ENCODE measurements around the gene ME2.
"Not testable (repeated sequence)": the region's sequence is repeated elsewhere in the genome, so short reads cannot be mapped to it uniquely, and the experiment has no call there.

The ME2 gene

DNA sequence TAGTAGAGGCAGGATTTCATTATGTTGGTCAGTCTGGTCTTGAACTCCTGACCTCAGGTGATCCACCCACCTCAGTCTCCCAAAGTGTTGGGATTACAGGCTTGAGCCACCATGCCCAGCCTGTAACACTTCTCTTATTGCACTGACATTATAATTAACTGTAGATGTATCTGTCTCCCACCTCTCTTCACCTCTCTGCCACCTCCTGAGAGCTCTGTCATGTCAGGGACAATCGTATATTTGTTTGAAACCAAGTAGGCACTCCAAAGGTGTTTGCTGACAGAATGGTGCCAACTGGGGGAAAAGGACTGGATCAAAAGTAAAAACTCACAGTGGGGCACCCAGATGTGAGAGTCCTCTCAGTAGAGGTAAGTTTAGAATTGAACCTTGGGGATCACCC lies 17.3 kb upstream of the ME2 start:
- no peak for DNase-seq (ENCODE audit: low read depth)

DNA sequence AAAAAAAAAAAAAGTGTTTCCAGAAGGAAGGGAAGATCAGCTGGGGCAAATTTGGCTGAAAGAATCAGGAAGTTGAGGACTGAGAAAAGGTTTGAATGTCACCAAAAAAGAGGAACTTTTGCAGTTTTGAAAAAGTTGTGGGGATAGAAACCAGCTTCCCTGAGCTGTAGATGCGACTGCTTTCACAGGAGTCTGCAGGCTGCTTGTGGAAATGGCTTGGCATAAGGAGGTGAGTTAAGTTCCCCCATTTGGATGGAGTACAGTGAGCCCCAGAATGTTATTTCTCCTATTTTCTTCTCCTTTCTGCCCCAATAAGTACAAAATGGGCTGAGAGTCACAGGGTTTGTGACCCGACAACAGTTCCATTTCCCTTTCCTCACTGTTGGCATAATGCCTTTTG lies 16.5 kb upstream of the ME2 start:
- no peak for DNase-seq (ENCODE audit: low read depth)

DNA sequence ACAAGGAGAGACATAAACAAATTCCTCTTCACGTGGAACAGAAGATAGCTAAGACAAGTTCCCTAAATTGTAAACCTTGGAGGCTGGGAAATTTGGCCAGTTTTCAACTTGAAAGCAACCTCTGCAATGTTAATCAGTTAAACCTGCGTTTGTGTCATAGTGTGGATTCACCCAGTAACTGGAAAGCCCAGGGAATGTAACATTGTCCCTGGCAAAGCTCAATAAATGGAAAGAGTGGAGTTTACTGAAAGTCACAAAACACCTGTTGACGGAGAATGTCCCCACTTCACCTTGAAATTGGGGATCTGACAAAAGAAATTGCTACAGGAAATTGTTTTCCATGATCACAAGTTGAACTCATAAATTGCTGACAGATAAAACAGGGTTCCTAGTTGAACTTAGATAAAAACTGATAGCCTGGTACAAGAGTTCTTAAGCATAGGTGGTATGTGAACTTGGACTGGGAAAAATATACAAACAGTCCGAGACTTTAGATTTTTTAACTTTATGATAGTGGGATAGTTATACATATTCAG lies 15.0 kb upstream of the ME2 start:
- DNase-seq (ENCODE audit: low read depth): no peak

DNA sequence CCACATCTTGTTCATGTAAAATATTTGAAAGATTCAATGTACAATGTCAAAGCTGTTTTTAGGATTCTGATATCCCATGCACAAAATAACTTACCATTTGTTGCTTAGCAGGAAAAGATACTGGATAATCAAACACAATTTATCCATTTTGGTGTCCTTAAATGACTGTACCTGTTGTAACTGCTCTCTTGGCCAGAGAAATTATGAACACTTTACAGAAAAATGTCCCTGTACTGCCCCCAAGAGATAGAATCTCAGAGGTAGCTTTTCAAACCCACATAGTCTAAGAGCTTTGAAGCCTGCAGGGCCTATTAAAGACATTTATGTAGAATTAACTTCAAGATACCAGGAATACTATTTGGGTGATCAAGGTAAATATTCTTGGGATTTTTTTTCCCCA lies 12.2 kb upstream of the ME2 start:
- no peak for DNase-seq (ENCODE audit: low read depth)

DNA sequence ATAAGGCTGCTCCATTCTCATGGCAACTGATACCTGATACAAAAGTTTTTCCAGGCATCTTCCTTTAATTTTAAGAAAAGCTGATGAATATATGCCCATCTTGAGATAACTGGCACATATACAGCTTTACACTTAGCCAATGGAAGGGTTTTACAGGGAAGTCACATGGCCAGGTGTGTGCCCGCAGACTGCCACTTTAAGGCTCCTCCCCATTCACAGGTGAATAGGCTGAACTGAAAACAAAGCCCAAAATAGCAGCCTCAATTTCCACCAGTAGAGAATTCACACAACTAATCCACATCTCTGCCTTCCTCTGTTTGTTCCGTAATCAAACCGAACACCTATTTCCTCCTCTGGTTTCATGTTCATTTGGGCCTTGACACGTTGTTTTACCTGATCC lies 9.8 kb upstream of the ME2 start:
- DNase-seq (ENCODE audit: low read depth): no peak

DNA sequence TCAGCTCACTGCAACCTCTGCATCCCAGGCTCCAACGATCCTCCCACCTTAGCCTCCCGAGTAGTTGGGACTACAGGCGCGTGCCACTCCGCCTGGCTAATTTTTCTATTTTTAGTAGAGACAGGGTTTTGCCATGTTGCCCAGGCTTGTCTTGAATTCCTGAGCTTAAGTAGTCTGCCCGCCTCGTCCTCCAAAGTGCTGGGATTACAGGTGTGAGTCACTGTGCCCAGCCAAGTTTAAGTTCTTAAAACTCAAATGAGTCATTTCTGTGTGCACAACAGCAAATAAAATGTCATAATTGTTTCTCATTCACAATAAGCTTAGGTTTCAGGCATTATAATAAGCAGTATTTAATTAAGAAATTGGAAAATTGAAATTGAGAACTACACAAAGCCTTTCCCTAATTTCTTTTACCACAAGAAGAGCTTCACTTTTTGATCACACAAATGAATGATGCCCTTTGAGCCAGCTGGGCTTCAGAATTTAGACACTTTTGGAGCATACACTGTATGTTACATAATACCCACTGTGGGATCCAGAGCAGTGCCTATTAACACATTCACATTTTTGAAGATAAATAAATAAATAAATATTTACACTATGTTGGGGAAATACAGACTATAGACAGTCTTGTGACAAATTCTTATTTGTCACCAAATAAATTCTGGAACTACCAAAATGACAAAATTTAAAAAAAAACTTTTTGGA lies 8.6 kb upstream of the ME2 start:
- no peak for DNase-seq (ENCODE audit: low read depth)

DNA sequence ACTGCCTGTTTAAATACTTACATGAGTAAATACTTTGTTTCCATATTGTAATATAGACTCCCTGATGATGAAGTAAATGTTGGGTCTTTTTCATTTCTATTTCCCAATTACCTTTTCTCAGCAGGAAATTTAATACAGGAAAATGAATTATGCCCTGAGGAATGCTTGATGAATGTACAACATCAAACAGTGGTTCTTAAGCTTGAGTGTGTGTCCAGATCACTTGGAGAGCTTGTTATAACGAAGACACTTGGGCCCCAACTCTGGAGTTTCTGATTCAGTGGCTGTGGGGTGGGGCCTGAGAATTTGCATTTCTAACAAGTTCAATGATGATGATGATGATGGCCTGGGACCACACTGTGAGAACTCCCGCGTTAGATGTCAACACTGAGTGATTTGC lies 7.1 kb upstream of the ME2 start:
- DNase-seq (ENCODE audit: low read depth): no peak

DNA sequence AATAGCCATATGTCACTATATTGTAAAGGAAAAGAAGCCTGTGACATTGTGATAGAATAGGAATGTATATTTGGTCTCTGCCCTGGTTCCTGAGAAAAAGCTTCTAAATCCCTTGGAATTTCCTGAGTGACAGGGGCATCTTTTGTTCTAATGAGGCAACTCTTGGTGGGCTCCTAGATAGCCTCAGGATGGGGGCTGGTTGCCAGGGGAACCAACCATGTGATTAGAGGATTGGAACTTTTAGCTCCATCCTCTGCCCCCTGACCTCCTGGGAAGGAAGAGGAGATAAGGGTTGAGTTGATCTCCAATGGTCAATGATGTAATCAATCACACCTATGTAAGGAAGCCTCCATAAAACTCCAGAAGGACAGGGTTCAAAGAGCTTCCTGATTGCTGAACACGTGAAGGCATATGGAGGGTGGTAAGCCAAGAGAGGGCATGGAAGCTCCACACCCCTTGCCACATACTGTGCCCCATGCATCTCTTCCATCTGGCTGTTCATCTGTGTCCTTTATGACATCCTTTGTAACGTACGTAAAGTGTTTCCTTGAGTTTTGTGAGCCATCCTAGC lies 2.9 kb upstream of the ME2 start:
- DNase-seq (ENCODE audit: low read depth): no peak

DNA sequence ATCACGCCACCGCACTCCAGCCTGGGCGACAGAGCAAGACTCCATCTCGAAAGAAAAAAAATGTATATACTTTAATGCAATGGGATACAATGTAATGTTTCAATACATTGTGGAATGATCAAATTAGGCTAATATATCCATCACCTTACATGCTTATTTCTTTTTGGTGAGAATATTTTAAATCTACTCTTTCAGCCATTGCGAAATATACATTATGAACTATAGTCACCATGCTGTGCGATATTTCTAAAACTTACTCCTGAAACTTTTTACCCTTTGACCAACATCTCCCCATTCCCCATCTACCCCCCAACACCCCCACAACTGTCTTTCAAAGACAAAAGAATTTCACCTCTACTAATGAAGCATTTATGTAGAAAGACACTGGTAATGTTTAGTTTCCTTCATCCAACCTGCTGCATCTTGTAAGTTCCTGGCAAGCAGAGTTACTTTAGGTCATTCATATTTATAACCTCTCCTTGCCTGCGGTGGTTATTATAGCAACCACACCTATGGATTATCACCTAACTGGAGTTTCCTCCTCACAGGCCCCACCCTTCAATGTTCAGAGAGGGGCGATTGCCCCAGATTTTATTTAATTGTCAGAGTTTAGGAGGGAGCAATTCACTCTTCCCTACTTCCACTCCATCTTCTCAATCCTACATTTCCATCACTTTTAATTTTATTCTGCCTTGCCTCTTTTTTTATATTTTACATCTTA lies 1.2 kb upstream of the ME2 start:
- no peak for DNase-seq (ENCODE audit: low read depth)

DNA sequence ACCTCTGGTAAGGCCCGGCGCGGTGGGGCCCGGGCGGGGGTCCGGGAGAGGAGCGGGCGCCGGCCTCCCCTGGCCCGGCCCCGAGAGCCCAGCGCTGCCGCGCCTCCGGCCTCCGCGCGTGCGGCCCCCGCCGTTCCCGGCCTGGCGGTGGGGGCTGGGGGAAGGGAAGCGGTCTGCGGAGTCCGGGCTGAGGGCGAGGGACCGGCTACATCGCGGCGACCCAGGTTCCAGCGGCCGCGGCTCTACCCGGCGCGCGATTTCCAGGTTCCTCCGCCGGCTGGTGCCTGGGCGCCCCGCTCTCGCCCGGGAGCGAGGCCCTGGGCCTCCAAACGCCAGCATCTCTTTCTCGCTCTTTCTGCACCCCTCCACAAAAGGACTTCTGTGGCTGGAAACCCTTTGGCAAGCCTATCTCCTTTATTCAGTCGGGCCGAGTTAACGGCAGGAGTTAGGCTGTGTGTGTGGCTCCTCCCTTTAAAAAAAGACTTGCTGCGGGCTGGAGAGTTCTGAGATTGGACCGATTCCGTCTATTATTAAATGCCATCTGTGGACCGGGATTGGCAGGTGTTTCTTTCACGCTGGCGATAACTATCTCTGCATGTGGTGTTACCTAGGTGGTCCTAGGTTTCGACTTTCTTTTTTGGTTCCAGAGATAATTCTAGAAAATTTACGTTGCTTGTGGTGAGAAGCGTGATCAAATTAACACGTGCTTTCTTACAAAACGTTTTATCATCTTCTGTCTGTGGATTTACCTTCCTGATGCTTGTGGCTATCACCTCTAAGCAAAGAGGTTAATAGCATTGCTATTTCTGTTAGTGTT lies 592 bp downstream of the ME2 start:
- no peak for DNase-seq (ENCODE audit: low read depth)

DNA sequence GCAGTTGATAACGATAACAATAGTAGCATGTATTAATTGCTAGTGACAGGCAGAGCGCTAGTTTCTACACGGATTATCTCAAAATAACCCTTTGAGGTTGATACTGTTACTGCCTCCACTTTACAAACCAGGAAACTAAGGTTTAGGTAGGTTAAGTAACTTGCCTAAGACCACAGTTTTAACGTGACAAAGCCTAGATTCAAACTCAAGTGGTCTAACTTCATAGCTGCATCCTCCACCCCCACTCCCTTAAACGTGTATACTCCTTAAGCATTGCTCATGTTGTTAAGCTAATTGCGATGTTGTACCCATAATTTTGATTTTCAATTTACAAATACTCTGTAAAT lies 1.2 kb downstream of the ME2 start:
- no peak for DNase-seq (ENCODE audit: low read depth)

DNA sequence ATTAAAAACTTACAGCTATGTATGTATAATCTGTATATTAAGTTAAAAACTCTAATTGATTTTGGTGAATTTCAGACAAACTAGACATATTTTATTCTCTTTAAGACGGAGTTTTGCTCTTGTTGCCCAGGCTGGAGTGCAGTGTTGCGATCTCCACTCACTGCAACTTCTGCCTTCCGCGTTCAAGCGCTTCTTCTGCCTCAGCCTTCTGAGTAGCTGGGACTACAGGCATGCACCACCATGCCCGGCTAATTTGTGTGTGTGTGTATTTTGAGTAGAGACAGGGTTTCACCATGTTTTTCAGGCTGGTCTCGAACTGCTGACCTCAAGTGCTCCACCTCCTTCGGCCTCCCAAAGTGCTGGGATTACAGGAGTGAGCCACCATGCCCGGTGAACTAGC lies 2.0 kb downstream of the ME2 start:
- DNase-seq (ENCODE audit: low read depth): not testable (repeated sequence)

DNA sequence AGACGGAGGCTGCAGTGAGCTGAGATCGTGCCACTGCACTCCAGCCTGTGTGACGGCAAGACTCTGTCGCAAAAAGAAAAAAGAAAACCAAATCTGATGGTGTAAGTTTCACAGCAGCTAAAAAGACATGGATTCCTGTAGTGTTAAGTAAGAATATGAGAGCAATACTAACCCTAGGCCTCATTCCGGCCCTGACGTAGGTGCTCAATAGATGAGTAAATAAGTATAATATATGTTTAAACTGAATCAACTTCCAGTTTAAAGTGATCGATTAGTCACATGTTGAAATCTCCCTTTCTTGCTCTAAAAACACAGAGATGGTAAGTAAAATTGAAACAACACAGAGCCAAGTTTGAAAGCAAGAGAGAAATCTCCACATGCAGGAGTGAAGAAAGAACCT lies 8.0 kb downstream of the ME2 start:
- DNase-seq (ENCODE audit: low read depth): no peak

DNA sequence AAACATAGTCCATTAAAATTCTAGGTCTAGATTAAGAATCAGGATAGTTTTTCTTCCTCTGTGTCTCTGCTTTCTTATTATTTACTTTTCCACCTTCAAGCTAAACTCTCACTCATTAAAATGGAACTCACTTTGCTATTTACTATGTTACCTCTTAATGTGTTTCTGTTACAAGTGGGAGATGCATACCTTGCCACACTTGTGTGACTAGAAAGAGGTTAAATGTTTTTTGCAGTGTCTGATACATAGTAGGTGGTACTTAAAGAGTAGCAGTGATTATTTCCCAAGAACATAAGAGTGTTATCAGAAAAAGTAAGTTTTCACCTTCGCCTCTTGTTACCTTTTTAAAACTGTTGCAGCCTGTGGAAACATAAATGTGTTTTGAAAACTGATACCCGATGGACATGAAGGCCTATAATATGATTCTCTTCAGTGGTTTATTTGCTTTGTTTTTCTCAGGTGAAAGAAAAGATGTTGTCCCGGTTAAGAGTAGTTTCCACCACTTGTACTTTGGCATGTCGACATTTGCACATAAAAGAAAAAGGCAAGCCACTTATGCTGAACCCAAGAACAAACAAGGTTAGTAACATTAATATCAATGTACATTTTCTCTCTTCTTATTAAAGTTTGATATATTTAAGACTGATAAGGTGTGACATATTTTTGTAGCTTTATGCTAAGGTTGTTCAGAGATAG lies 16.6 kb downstream of the ME2 start:
- no peak for DNase-seq (ENCODE audit: low read depth)

DNA sequence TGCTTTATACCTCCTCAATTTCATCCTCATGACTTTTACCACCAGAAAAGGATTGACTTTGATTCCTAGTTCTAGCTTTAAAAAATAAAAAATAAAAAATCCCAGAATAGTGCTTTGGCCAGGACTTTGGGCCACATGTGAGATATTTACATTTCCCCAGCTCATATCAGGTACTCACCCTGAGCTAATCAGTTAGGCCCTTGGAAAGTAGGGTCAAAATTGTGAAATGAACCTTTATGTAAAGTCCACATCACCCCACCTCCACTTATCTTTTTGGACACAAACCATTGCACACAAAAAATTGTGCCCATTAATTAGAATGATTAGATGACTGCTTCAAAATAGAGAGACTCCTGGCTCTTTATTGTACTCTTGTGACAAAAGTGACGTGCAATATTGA lies 17.2 kb downstream of the ME2 start:
- DNase-seq (ENCODE audit: low read depth): no peak

DNA sequence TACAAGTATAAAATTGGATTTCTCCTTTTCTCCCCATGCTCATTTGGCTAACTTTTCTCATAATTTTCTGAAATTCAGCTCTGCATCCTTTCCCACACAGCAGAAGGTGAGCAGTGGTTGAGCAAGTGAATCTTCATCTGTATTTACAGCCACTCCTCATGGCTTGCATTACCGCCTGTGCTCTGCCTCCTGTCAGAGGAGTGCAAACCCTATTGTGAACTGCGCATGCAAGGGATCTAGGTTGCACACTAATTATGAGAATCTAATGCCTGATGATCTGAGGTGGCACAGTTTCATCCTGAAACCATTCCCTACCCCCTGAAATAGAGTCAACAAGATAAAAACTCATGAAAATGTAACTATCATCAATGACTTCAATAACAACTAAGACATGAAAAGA lies 20.0 kb downstream of the ME2 start:
- DNase-seq (ENCODE audit: low read depth): no peak

DNA sequence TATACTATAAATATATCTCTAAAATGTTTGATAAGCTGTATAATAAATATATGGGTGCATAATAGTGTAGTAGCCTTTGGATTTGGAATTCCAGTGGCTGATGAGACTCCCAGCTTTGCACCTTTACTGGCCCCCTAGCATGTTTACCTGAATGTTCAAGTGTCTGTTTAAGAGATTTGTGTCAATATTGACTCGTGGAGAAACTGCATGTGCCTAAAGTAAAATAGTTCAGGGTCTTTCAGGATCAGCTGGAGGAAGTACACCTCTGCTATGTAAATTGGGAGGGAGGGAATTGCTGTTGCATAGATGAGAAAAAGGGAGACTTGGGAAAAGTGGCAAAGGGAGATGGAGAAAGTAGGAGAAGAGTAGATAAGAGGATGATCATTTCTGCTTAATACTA lies 23.9 kb downstream of the ME2 start:
- no peak for DNase-seq (ENCODE audit: low read depth)

DNA sequence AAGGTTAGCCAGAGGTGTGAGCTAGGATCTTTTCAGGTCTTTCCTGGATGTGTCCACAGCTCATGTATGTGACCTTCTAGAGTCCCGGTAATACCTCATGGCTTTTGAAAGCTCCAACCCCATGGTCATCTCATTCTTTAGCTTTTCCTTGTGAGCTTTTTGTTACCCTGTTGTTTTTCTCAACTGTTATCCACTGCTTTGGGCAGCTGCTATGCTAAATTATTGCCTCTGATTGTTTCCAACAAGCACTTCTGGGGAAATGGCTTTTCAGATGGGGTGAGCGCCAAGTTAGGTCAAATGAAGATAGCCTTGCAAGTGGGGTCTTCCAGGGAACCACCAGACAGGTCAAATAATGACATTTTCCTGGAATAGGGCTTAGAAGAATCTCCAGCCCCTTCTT lies 27.9 kb downstream of the ME2 start:
- no peak for DNase-seq (ENCODE audit: low read depth)

DNA sequence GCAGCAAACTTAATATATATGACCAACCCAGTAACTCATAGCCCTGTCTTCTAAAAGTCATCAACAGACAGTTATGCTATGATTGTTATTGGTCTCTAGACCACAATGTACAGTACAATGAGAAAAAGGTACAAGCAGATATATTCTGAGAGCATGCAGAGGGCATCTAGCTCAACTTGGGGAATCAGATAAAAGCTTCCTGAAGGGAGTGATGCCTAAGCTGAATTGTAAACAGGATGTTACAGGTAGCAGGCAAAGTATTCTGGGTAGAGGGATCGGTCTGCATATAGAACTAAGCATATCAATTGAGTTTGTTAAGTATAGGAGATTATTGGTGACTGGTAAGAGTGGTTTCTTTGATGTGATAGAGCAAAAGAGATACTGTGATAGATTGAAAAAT lies 30.3 kb downstream of the ME2 start:
- DNase-seq (ENCODE audit: low read depth): no peak

DNA sequence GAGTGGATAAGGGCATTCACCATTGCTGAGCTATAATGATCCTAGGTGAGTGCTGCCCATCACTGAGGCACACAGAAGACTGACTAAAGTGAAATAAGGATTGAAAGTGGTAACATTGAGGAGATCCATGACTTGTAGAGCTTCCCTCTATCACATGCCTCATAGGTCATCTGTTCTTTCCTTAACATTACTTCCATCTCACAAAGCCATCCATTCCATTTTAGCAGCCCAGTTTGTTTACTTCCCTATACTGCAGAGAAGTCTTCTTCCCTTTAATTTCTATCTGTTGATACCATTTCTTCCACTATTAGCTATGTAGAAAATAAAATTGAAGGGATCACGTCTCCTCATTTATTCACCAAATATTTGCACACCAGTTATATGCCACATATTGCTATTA lies 32.1 kb downstream of the ME2 start:
- no peak for DNase-seq (ENCODE audit: low read depth)

DNA sequence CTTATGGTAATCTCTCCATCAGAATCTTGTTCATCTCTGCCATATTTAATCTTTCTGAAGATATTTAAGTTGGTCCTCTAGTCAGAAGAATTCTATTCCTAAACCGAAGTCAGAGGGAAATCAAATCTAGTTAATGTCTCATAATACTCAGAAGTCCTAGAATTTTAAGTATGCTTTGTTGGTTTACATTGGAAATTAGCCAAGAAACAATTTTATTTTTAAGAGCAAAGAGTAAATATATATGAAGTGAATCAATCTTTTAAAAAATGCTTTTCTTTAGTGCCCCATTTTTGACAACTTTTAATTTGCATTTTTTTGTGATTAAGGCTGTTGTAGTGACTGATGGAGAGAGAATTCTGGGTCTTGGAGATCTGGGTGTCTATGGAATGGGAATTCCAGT lies 38.1 kb downstream of the ME2 start:
- no peak for DNase-seq (ENCODE audit: low read depth)

DNA sequence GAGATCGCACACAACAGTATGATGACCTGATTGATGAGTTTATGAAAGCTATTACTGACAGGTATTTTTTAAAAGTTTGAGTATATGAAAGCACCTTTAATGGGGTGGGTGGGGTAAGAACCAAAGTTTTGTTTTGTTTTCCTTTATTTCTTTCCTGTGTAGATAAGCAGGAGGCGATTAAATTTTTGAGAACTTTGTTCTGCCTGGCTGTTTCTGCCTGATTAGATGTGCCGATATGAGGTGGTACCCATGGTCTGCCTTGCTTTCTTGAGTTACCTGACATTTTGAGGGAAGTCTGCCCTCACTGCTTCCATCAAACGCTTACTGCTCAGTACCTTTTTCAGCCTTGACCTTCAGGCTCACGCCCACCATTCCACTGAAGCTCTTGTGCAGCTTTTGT lies 39.2 kb downstream of the ME2 start:
- no peak for DNase-seq (ENCODE audit: low read depth)
